GM10266 (cell line): ENCODE measurements around the gene TMEM222.
"Not testable (repeated sequence)": the region's sequence is repeated elsewhere in the genome, so short reads cannot be mapped to it uniquely, and the experiment has no call there.

Experiments
- DNase-seq: peaks from one replicate; pipeline ENCODE4 v3.0.0; 2012; ENCODE audit errors: extremely low spot score
- CTCF ChIP-seq: IDR thresholded peaks from 2 replicates; pipeline ENCODE4 v1.5.1; 2012; ENCODE audit warnings: mild to moderate bottlenecking, low read depth; ENCODE audit not compliant: control insufficient read depth, insufficient read depth; ENCODE audit errors: missing control alignments

The TMEM222 gene

GRCh38 chr1:27321813-27322568, at the start of gene TMEM222:
Gene TMEM222, plus strand, starts transcription at chr1:27322163. Its CDS starts 35 bp downstream, at chr1:27322198.
- DNase-seq = peak; percentile 96
- no peak for TF ChIP-seq CTCF

GRCh38 chr1:27274204-27274603, 47.8 kb upstream of the TMEM222 start:
- TF ChIP-seq CTCF = no peak
- no peak for DNase-seq

- no peak for TF ChIP-seq CTCF
These were observed 46.3 kb upstream of the TMEM222 start for GRCh38 chr1:27275696-27276095.

GRCh38 chr1:27284425-27285273, 37.3 kb upstream of the TMEM222 start:
- peak; percentile 93 for TF ChIP-seq CTCF
- peak; percentile 91 for DNase-seq

More at GRCh38 chr1:27275696-27276095, 46.3 kb upstream of the TMEM222 start:
- no peak for DNase-seq

- no peak for TF ChIP-seq CTCF
- no peak for DNase-seq
These were observed 36.7 kb upstream of the TMEM222 start for GRCh38 chr1:27285274-27285660.

GRCh38 chr1:27285821-27286220, 36.1 kb upstream of the TMEM222 start:
- DNase-seq = not testable (repeated sequence)

GRCh38 chr1:27289125-27289524, 32.8 kb upstream of the TMEM222 start:
- not testable (repeated sequence) for DNase-seq

GRCh38 chr1:27290581-27290980, 31.4 kb upstream of the TMEM222 start:
- no peak for DNase-seq
- no peak for TF ChIP-seq CTCF
